ENCODE measurements around the gene CSDE1.

The CSDE1 gene

GRCh38 chr1:114746450-114747121 is 11.2 kb downstream of the CSDE1 start:
- DNase-seq: no peak

GRCh38 chr1:114745291-114745690 is 12.5 kb downstream of the CSDE1 start:
- no peak for DNase-seq

GRCh38 chr1:114741963-114742746 is 15.6 kb downstream of the CSDE1 start:
- no peak for DNase-seq

- DNase-seq: no peak
These were observed 17.5 kb downstream of the CSDE1 start for GRCh38 chr1:114740331-114740730.

- no peak for DNase-seq
These were observed 20.4 kb downstream of the CSDE1 start for GRCh38 chr1:114737314-114737849.

GRCh38 chr1:114735479-114735878 is 22.3 kb downstream of the CSDE1 start:
- DNase-seq: no peak

GRCh38 chr1:114729782-114730181 is 28.0 kb downstream of the CSDE1 start:
- DNase-seq: no peak

GRCh38 chr1:114728553-114728952 is 29.2 kb downstream of the CSDE1 start:
- no peak for DNase-seq

GRCh38 chr1:114725230-114725629 is 32.6 kb downstream of the CSDE1 start:
- no peak for DNase-seq

GRCh38 chr1:114723915-114724314 is 33.9 kb downstream of the CSDE1 start:
- no peak for DNase-seq

GRCh38 chr1:114723457-114723856 is 34.3 kb downstream of the CSDE1 start:
- no peak for DNase-seq

GRCh38 chr1:114720492-114720891 is 37.3 kb downstream of the CSDE1 start:
- DNase-seq: no peak

- DNase-seq: no peak
These were observed 38.4 kb downstream of the CSDE1 start for GRCh38 chr1:114719424-114719787.

- no peak for DNase-seq
These were observed 38.9 kb downstream of the CSDE1 start for GRCh38 chr1:114718661-114719423.

- peak; percentile 70 for DNase-seq
These were observed 41.2 kb downstream of the CSDE1 start, which contains the start of gene NRAS for GRCh38 chr1:114716304-114717170. NRAS (minus strand) TSS chr1:114716771; CDS start chr1:114716160, 611 bp downstream.

GRCh38 chr1:114715952-114716303 is 41.9 kb downstream of the CSDE1 start:
- DNase-seq: no peak

- no peak for DNase-seq
These were observed 44.8 kb downstream of the CSDE1 start for GRCh38 chr1:114712977-114713376.

GRCh38 chr1:114710360-114710759 is 47.4 kb downstream of the CSDE1 start:
- no peak for DNase-seq

- DNase-seq: no peak
These were observed 50.2 kb downstream of the CSDE1 start for GRCh38 chr1:114707604-114708003.

- DNase-seq: no peak
These were observed 54.5 kb downstream of the CSDE1 start for GRCh38 chr1:114703242-114703641.

GRCh38 chr1:114702737-114703136 is 55.0 kb downstream of the CSDE1 start:
- DNase-seq: no peak

- no peak for DNase-seq
These were observed 55.9 kb downstream of the CSDE1 start for GRCh38 chr1:114701931-114702330.

All from NCI-H1048 (cell line).